ENCODE measurements around the gene MAPKBP1. TPM values are rescaled to one million over a fixed set of nuclear protein-coding genes. Genes with fewer than 3 reads are reported as not detected.
A peak's percentile ranks its signal among the peaks of the same experiment; 100 is the strongest.

MAPKBP1 gene
- total RNA-seq, 1 experiment from 2014 or later, result 13.7 TPM

DNA sequence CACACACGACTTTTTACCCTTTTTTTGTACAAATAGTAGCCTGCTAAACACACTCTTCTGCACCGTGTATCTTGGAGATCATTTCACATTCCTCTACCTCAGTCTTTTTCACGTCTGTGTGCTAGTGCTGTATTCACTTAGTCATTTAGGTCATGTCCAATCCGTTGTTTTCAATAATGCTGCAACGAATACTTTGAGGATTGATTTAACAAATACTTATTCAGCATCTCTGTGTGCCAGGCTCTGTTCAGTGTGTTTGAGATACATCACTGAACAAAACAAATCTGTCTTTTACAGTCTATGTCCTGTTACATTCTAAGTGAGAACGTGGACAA, 54.5 kb downstream of the MAPKBP1 start:
- no peak overlapping the region for H3K27ac Mint-ChIP-seq
- no peaks in the 10 kb centered on the region for H3K4me1 ChIP-seq (ENCODE audit: insufficient read depth, low read length)
- peaks cover 4 to 14% (median 5%) of the 10 kb centered on the region in 3 experiments; a peak in 6 of 7 replicates for H3K36me3 Mint-ChIP-seq (ENCODE audit: insufficient read depth in 1 of 3, low read depth in 3 of 3)
- no peak overlapping the region for H3K56ac ChIP-seq (ENCODE audit: insufficient read length, low read depth, low read length)
- peaks cover 10% of the 10 kb centered on the region for H3K23me2 ChIP-seq (ENCODE audit: insufficient read length, low read depth, low read length, poor library complexity, severe bottlenecking)
- no peak for TF ChIP-seq CTCF (conservative IDR thresholded peaks at IDR 0.05)
- no peaks in the 10 kb centered on the region for H3K27me3 Mint-ChIP-seq (ENCODE audit: low read depth)
- no peak overlapping the region for H2BK20ac ChIP-seq (ENCODE audit: low read depth, low read length, poor library complexity, severe bottlenecking)
- peak overlapping the region; percentile 83 for H3K4me2 ChIP-seq (ENCODE audit: insufficient read depth, insufficient read length, low read length)
- H4K20me1 ChIP-seq (ENCODE audit: control insufficient read depth, insufficient read depth, insufficient read length), result no peaks in the 10 kb centered on the region
- H3K4me1 Mint-ChIP-seq, result peaks cover 11 to 19% of the 10 kb centered on the region in 2 experiments
- H3K27me3 ChIP-seq (ENCODE audit: insufficient read depth, low read length), result no peaks in the 10 kb centered on the region
- no peak overlapping the region for H3K27ac ChIP-seq (ENCODE audit: insufficient read length, low read depth, low read length)
- H3T11ph ChIP-seq (ENCODE audit: low read length), result no peak overlapping the region
- H3K4me3 Mint-ChIP-seq, result peak overlapping the region; percentile 90 to 92
- H2BK15ac ChIP-seq (ENCODE audit: low read depth, low read length), result no peak overlapping the region
- H3K18ac ChIP-seq (ENCODE audit: insufficient read length, low read depth, low read length), result no peak overlapping the region
- H3K23ac ChIP-seq (ENCODE audit: insufficient read length, low read depth, low read length), result no peak overlapping the region
- H2BK5ac ChIP-seq (ENCODE audit: insufficient read length, low read length), result no peak overlapping the region
- H4K91ac ChIP-seq (ENCODE audit: insufficient read length, low read depth, low read length), result no peak overlapping the region
- H3K79me2 ChIP-seq (ENCODE audit: insufficient read depth, low read length), result no peaks in the 10 kb centered on the region
- no peak overlapping the region for H3K4ac ChIP-seq (ENCODE audit: low read depth, low read length)
- no peak overlapping the region for H2AFZ ChIP-seq (ENCODE audit: low read length)
- no peak overlapping the region for H4K8ac ChIP-seq (replicated peaks; ENCODE audit: insufficient read length, low read depth, low read length)
- no peak overlapping the region for H3K14ac ChIP-seq (ENCODE audit: insufficient read depth, low read length)
- no peak overlapping the region for H2AK5ac ChIP-seq (ENCODE audit: insufficient read length, low read length)
- H3K9me3 ChIP-seq (ENCODE audit: control insufficient read depth, low read depth, low read length), result no peaks in the 10 kb centered on the region
- H3K79me1 ChIP-seq (ENCODE audit: insufficient read depth, low read depth, low read length, poor library complexity, severe bottlenecking), result no peaks in the 10 kb centered on the region
- WGBS (ENCODE audit: extremely low coverage, insufficient read length, low lambda C conversion rate), result no CpG with 5 or more reads among the region's 6 CpGs
- H4K5ac ChIP-seq (ENCODE audit: insufficient read length, low read depth, low read length), result no peak overlapping the region
- no peaks in the 10 kb centered on the region; a peak in 1 of 5 replicates for H3K9me3 Mint-ChIP-seq
- H2BK12ac ChIP-seq (ENCODE audit: insufficient read length, low read depth, low read length), result no peak overlapping the region
- H3K9ac ChIP-seq (ENCODE audit: extremely low read depth, insufficient read length, low read length), result no peak overlapping the region
- H2BK120ac ChIP-seq (ENCODE audit: low read depth, low read length, poor library complexity, severe bottlenecking), result no peak overlapping the region
- DNase-seq, result no peak
